Cardiac muscle cell (in vitro differentiated cells and primary cell): Measurements from ENCODE around the gene HK1. TPM values are rescaled to one million over a fixed set of nuclear protein-coding genes. Genes with fewer than 3 reads are reported as not detected.

Source experiments
- DNase-seq, 2 donors: peaks; one replicate each; pipeline versions ENCODE4 v3.0.0 to v3.0.0-alpha.2; 2010 to 2017; ENCODE audit warnings: low read depth in 1 of 2, low spot score in 1 of 2
- H3K27ac ChIP-seq: fragments of 200-600 bp; sonication (generic); 2 replicates; pipeline ENCODE4 v1.5.1; 2016
- H3K27me3 ChIP-seq: fragments of 200-600 bp; sonication (generic); 2 replicates; pipeline ENCODE4 v1.6.0; 2016; ENCODE audit warnings: control low read depth
- H3K36me3 ChIP-seq: fragments of 200-600 bp; sonication (generic); 2 replicates; pipeline ENCODE4 v1.5.1; 2016; ENCODE audit warnings: control low read depth
- H3K4me1 ChIP-seq: fragments of 200-600 bp; sonication (generic); 2 replicates; pipeline ENCODE4 v1.8.1; 2017; ENCODE audit warnings: low read depth, mild to moderate bottlenecking, mixed run types
- H3K4me3 ChIP-seq: fragments of 200-600 bp; sonication (generic); 2 replicates; pipeline ENCODE4 v1.5.1; 2016; ENCODE audit warnings: mild to moderate bottlenecking
- H3K9me3 ChIP-seq: fragments of 200-600 bp; sonication (generic); 2 replicates; pipeline ENCODE4 v1.5.1; 2017; ENCODE audit warnings: low read depth, mild to moderate bottlenecking, control low read depth
- polyA plus RNA-seq: library from polyadenylated mRNA; unstranded; fragments of >200 nt; fragmentation: Nextera tagmentation; extraction: Ambion mirVana; gene quantifications from 2 replicates; pipeline ENCODE4 v1.2.1, GENCODE V29; 2016
- total RNA-seq: library from RNA; depleted of rRNA; stranded (reverse); fragments of >200 nt; gene quantifications from 2 replicates; pipeline ENCODE4 v1.2.3, GENCODE V29; 2016
- TF ChIP-seq, protein P1 (sequence below): IDR thresholded peaks from 2 replicates; pipeline ENCODE4 v1.5.1; 2012; ENCODE audit warnings: low read depth, mild to moderate bottlenecking, low read length

HK1 gene
- total and polyA plus RNA-seq, 2 experiments from 2014 or later, result 324 to 347 TPM

DNA sequence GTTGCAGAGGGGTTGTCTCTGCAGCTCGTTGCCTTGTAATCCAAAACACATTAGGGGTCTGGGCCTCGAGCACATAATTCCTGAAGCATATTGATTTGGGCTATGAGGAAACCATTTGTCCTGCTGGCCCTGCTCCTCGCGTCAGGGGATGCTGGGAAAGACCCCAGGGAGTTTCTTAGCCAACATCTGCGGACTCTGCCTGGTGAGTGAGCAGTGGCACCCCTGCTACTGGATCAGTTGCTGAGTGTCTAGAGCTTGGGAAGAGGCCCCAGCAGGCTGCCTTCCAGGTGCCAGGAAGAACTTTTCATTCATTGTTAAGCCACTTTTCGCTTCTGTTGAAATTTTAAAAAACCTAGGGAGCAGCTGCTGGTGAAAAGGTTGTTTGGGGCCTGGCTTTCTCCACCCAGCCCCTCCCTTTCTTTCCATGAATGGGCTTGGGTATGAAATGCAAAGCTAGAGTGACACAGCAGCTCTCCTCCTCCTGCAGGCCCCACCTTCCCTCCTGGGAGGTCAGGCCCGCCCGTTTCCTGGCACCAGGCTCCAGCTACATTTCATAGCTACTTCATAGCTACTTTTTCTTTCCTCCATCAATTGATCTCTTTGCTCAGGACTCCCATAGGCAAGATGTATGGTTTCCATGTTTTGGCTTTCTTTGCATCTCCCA is 111.7 kb downstream of the HK1 start:
- H3K9me3 ChIP-seq, result no peaks in the 10 kb centered on the region
- H3K4me3 ChIP-seq, result no peak overlapping the region
- H3K4me1 ChIP-seq, result no peaks in the 10 kb centered on the region
- H3K36me3 ChIP-seq, result peaks cover 61% of the 10 kb centered on the region
- H3K27me3 ChIP-seq, result no peaks in the 10 kb centered on the region
- peak in 1 of 2 donors; percentile 88 for DNase-seq
- H3K27ac ChIP-seq, result no peak overlapping the region
- TF ChIP-seq, protein P1, sequence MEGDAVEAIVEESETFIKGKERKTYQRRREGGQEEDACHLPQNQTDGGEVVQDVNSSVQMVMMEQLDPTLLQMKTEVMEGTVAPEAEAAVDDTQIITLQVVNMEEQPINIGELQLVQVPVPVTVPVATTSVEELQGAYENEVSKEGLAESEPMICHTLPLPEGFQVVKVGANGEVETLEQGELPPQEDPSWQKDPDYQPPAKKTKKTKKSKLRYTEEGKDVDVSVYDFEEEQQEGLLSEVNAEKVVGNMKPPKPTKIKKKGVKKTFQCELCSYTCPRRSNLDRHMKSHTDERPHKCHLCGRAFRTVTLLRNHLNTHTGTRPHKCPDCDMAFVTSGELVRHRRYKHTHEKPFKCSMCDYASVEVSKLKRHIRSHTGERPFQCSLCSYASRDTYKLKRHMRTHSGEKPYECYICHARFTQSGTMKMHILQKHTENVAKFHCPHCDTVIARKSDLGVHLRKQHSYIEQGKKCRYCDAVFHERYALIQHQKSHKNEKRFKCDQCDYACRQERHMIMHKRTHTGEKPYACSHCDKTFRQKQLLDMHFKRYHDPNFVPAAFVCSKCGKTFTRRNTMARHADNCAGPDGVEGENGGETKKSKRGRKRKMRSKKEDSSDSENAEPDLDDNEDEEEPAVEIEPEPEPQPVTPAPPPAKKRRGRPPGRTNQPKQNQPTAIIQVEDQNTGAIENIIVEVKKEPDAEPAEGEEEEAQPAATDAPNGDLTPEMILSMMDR, result no peak

DNA sequence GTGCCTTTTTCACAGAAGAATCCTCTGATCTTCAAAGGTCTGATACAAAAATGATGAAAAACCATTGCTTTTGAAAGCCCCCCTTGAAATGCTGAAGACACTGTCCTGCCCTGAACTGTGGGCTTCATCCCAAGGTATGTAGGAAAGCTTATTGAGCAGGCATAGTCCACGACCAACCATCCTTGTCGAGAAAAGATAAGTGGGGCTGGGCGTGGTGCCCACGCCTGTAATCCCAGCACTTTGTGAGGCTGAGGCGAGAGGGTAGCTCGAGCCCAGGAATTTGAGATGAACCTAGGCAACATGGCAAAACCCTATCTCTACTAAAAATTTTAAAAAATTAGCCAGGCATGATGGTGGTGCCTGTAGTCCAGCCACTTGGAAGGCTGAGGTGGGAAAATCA is 112.9 kb downstream of the HK1 start:
- no peak for DNase-seq
- Histone ChIP-seq H3K36me3 (peaks cover 58% of the 10 kb centered on the region), H3K27me3 (no peaks in the 10 kb centered on the region), H3K4me3 (no peak overlapping the region), H3K9me3 (no peaks in the 10 kb centered on the region), H3K27ac (no peak overlapping the region), H3K4me1 (no peaks in the 10 kb centered on the region)
- TF ChIP-seq, protein P1, result no peak

DNA sequence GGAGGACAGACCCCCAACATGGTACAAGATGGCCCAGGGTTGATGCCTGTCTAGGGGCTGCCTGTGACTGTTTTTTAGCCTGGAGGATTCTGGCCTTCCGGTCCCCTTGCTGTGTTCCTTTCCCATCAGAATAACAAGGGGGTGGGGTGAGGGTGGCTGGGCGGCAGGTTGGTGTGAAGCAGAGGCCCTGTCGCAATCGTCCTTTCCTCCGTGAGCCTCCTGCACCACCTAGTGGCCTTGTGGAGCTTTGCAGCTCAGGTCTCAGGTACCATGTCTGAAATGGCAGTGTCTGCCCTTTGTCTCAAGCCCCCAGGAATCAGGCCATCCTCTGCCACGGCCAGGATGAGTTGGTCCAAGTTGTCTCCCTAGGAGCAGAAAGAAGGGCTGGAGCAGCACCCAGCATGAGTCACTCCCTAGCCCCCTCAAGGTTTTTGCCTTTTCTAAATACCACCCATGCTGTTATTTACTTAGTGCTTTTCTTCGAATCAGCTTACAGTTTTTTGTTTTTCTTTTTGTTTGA is 114.2 kb downstream of the HK1 start:
- H3K36me3 ChIP-seq, result peaks cover 54% of the 10 kb centered on the region
- TF ChIP-seq, protein P1, result peak; percentile 95
- H3K4me3 ChIP-seq, result no peak overlapping the region
- no peaks in the 10 kb centered on the region for H3K9me3 ChIP-seq
- no peaks in the 10 kb centered on the region for H3K27me3 ChIP-seq
- no peaks in the 10 kb centered on the region for H3K4me1 ChIP-seq
- H3K27ac ChIP-seq, result peak overlapping the region; percentile 9
- DNase-seq, result peak; percentile 89 to 90

DNA sequence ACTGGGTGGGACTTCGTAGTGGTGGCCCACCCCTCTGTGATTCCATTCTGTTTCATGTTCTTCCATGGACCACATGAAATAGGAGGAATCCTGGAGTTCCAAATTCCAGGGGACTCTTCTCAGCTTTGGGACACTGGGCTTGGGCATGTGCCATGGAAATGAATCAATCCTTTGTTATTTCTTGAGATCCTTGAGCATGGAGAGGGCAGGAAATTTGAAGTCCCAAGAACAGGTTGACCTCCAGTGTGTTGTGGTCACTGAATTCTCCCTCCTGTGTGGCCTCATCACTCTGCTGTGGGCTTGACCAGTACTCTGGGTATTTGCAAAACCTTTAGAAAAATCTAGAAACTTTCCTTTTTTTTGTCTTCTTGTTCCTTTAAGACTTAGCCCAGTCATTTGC is 115.7 kb downstream of the HK1 start:
- Histone ChIP-seq H3K4me1 (no peaks in the 10 kb centered on the region), H3K36me3 (peaks cover 50% of the 10 kb centered on the region), H3K4me3 (no peak overlapping the region), H3K27ac (no peak overlapping the region), H3K27me3 (no peaks in the 10 kb centered on the region), H3K9me3 (no peaks in the 10 kb centered on the region)
- TF ChIP-seq, protein P1, result no peak
- no peak for DNase-seq

DNA sequence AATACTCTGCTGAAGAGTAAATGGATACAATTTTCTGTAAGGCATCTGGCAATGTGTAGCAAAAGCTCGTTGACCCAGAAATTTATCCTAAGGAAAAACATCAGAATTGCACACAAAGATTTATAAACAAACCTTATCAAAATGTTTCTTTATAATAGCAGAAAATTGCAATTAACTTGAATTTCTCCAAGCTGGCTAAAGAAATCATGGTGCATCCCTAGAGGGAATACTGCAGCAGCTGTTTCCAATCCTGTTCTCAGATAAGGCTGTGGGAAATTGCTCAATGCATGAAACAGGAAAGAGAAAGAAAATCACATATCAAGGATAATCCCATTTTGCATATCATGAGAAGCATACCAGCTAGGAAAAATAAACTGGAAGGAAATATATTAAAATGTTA is 119.7 kb downstream of the HK1 start:
- H3K27me3 ChIP-seq, result no peaks in the 10 kb centered on the region
- no peak overlapping the region for H3K4me3 ChIP-seq
- DNase-seq, result peak in 1 of 2 donors; percentile 89
- H3K4me1 ChIP-seq, result no peaks in the 10 kb centered on the region
- TF ChIP-seq, protein P1, result no peak
- no peak overlapping the region for H3K27ac ChIP-seq
- no peaks in the 10 kb centered on the region for H3K9me3 ChIP-seq
- H3K36me3 ChIP-seq, result peaks cover 51% of the 10 kb centered on the region
